A673 (cell line): Measurements from ENCODE around the gene STX11. TPM values are rescaled to one million over a fixed set of nuclear protein-coding genes. Genes with fewer than 3 reads are reported as not detected.
A peak's percentile ranks its signal among the peaks of the same experiment; 100 is the strongest.

Experiments
- BruUV-seq: library from RNA; stranded (reverse); fragments of 400-500 nt; replicated peaks from 2 replicates; lab custom pipeline; 2021; lab: Mats Ljungman, UMichigan
- CTCF ChIA-PET: fragments of 300-600 bp; sonication (Branson Sonifier 250); formaldehyde crosslinking; loops from one replicate; lab custom pipeline; 2022; ENCODE audit warnings: antibody characterized with exemption; lab: Charles Lee
- POLR2A ChIA-PET: fragments of 300-600 bp; sonication (Branson Sonifier 250); formaldehyde crosslinking; loops from one replicate; lab custom pipeline; 2022; ENCODE audit warnings: antibody characterized with exemption; ENCODE audit not compliant: low non-redundant PET; lab: Charles Lee
- DNase-seq: peaks from one replicate; pipeline ENCODE4 v3.0.0-alpha.2; 2015; ENCODE audit warnings: low spot score
- H3K27ac ChIP-seq: fragments of 200-600 bp; sonication (generic); 2 replicates; pipeline ENCODE4 v1.5.1; 2016; ENCODE audit warnings: mixed run types, low read depth, mild to moderate bottlenecking, mixed read lengths, antibody characterized with exemption, low read length; ENCODE audit not compliant: poor library complexity, severe bottlenecking
- H3K27me3 ChIP-seq: fragments of 200-600 bp; sonication (generic); replicated peaks from 2 replicates; pipeline ENCODE4 v1.6.1; 2017; ENCODE audit warnings: mixed run types, low read depth, mild to moderate bottlenecking, mixed read lengths, antibody characterized with exemption, low read length; ENCODE audit not compliant: insufficient read depth, poor library complexity
- H3K36me3 ChIP-seq: fragments of 200-600 bp; sonication (generic); 2 replicates; pipeline ENCODE4 v1.6.1; 2016; ENCODE audit warnings: mixed run types, mild to moderate bottlenecking, mixed read lengths, antibody characterized with exemption, low read length; ENCODE audit not compliant: insufficient read depth, poor library complexity, severe bottlenecking
- H3K4me1 ChIP-seq: fragments of 200-600 bp; sonication (generic); 2 replicates; pipeline ENCODE4 v1.6.1; 2017; ENCODE audit warnings: mixed run types, mild to moderate bottlenecking, mixed read lengths, antibody characterized with exemption, low read length; ENCODE audit not compliant: insufficient read depth, poor library complexity, severe bottlenecking
- H3K4me3 ChIP-seq: fragments of 200-600 bp; sonication (generic); 2 replicates; pipeline ENCODE4 v1.5.1; 2016; ENCODE audit warnings: low read depth, mixed run types, mild to moderate bottlenecking, mixed read lengths, low read length; ENCODE audit not compliant: poor library complexity, severe bottlenecking
- H3K9me3 ChIP-seq: fragments of 200-600 bp; sonication (generic); 2 replicates; pipeline ENCODE4 v1.6.1; 2016; ENCODE audit warnings: mixed run types, low read depth, mild to moderate bottlenecking, mixed read lengths, antibody characterized with exemption, low read length; ENCODE audit not compliant: poor library complexity, severe bottlenecking
- CTCF ChIP-seq: fragments of 300-800, 200-600 bp; sonication (generic); conservative IDR thresholded peaks from 2 replicates; pipeline ENCODE4 v1.5.1; 2017; ENCODE audit warnings: low read depth, mild to moderate bottlenecking, antibody characterized with exemption, low read length, moderate library complexity, mixed read lengths
- EZH2 ChIP-seq: fragments of 200-600 bp; sonication (generic); IDR thresholded peaks from 2 replicates; pipeline ENCODE4 v1.6.1; 2017; ENCODE audit warnings: borderline replicate concordance, low read depth, mild to moderate bottlenecking, mixed read lengths, antibody characterized with exemption, low read length; ENCODE audit not compliant: poor library complexity, severe bottlenecking
- intact Hi-C: fragments of 100-400 bp; cut with micrococcal nuclease; formaldehyde crosslinking; loops from one replicate; pipeline ENCODE4 v1.10.0; 2022; ENCODE audit not compliant: unreplicated experiment
- total RNA-seq: library from RNA; stranded (reverse); gene quantifications from 2 replicates; pipeline ENCODE4 v1.2.3, GENCODE V29; 2021

STX11 gene
- total RNA-seq, 1 experiment from 2014 or later: 0.30 TPM

GRCh38 chr6:144217797-144218196 lies 67.5 kb downstream of the STX11 start:
- BruUV-seq: no TSS peak
- H3K27ac ChIP-seq: no peak overlapping the region
- no peak overlapping the region for H3K4me3 ChIP-seq
- no peaks in the 10 kb centered on the region for H3K36me3 ChIP-seq
- intact Hi-C loops: loop anchor here (2.0 to 10.0 kb wide), 4 partner anchors 111 to 643 kb away; no protein-coding TSS in a partner anchor
- POLR2A ChIA-PET: no interaction called here
- no peak for DNase-seq
- CTCF ChIA-PET: interaction anchor here (2.0 kb wide), 1 partner anchor 265 kb away, joined by 5 read pairs; no protein-coding TSS in a partner anchor
- TF ChIP-seq EZH2 (no peak), CTCF (no peak)
- no peaks in the 10 kb centered on the region for H3K27me3 ChIP-seq
- H3K9me3 ChIP-seq: no peaks in the 10 kb centered on the region
- H3K4me1 ChIP-seq: no peaks in the 10 kb centered on the region

- H3K27ac ChIP-seq: no peak overlapping the region
- H3K36me3 ChIP-seq: no peaks in the 10 kb centered on the region
- peak; percentile 62 for DNase-seq
- H3K4me1 ChIP-seq: no peaks in the 10 kb centered on the region
- no peak for TF ChIP-seq EZH2
- TF ChIP-seq CTCF: peak; percentile 75
- CTCF ChIA-PET: interaction anchor here (2.0 kb wide), 1 partner anchor 263 kb away, joined by 5 read pairs; no protein-coding TSS in a partner anchor
- no TSS peak for BruUV-seq
- H3K27me3 ChIP-seq: no peaks in the 10 kb centered on the region
- intact Hi-C loops: loop anchor here (5.0 to 10.0 kb wide), 3 partner anchors 123 to 644 kb away; no protein-coding TSS in a partner anchor
- no peaks in the 10 kb centered on the region for H3K9me3 ChIP-seq
- POLR2A ChIA-PET: no interaction called here
- no peak overlapping the region for H3K4me3 ChIP-seq
Observed at GRCh38 chr6:144219056-144219685, 68.9 kb downstream of the STX11 start.

GRCh38 chr6:144220031-144220790 lies 69.9 kb downstream of the STX11 start:
- TF ChIP-seq EZH2 (no peak), CTCF (no peak)
- H3K9me3 ChIP-seq: no peaks in the 10 kb centered on the region
- no peak for DNase-seq
- no peaks in the 10 kb centered on the region for H3K27me3 ChIP-seq
- POLR2A ChIA-PET: no interaction called here
- H3K4me1 ChIP-seq: no peaks in the 10 kb centered on the region
- no TSS peak for BruUV-seq
- intact Hi-C loops: no loop called here
- CTCF ChIA-PET: no interaction called here
- H3K27ac ChIP-seq: no peak overlapping the region
- H3K4me3 ChIP-seq: no peak overlapping the region
- no peaks in the 10 kb centered on the region for H3K36me3 ChIP-seq
